ENCODE measurements around the gene LMBR1.

The LMBR1 gene

GRCh38 chr7:156791241-156791640 lies 101.7 kb downstream of the LMBR1 start:
- no peak for DNase-seq

GRCh38 chr7:156790264-156790663 lies 102.7 kb downstream of the LMBR1 start:
- DNase-seq: no peak

- DNase-seq: no peak
Observed at GRCh38 chr7:156785998-156786543, 106.9 kb downstream of the LMBR1 start.

- no peak for DNase-seq
Observed at GRCh38 chr7:156783864-156784263, 109.1 kb downstream of the LMBR1 start.

GRCh38 chr7:156781972-156782371 lies 111.0 kb downstream of the LMBR1 start:
- no peak for DNase-seq

GRCh38 chr7:156780724-156781455 lies 112.1 kb downstream of the LMBR1 start:
- DNase-seq: no peak

- DNase-seq: no peak
Observed at GRCh38 chr7:156778668-156779067, 114.3 kb downstream of the LMBR1 start.

GRCh38 chr7:156778201-156778600 lies 114.8 kb downstream of the LMBR1 start:
- DNase-seq: no peak

- DNase-seq: no peak
Observed at GRCh38 chr7:156777364-156778069, 115.5 kb downstream of the LMBR1 start.

- no peak for DNase-seq
Observed at GRCh38 chr7:156776527-156776926, 116.5 kb downstream of the LMBR1 start.

GRCh38 chr7:156773966-156774365 lies 119.0 kb downstream of the LMBR1 start:
- no peak for DNase-seq

- no peak for DNase-seq
Observed at GRCh38 chr7:156772725-156773124, 120.3 kb downstream of the LMBR1 start.

- DNase-seq: no peak
Observed at GRCh38 chr7:156768698-156769472, 124.1 kb downstream of the LMBR1 start.

GRCh38 chr7:156766666-156767065 lies 126.3 kb downstream of the LMBR1 start:
- DNase-seq: no peak

GRCh38 chr7:156765901-156766656 lies 126.9 kb downstream of the LMBR1 start:
- DNase-seq: no peak

GRCh38 chr7:156764766-156765165 lies 128.2 kb downstream of the LMBR1 start:
- DNase-seq: no peak

- DNase-seq: no peak
Observed at GRCh38 chr7:156764016-156764669, 128.8 kb downstream of the LMBR1 start.

- no peak for DNase-seq
Observed at GRCh38 chr7:156759579-156760202, 133.3 kb downstream of the LMBR1 start.

GRCh38 chr7:156759143-156759542 lies 133.8 kb downstream of the LMBR1 start:
- no peak for DNase-seq

GRCh38 chr7:156754201-156754600 lies 138.8 kb downstream of the LMBR1 start:
- DNase-seq: no peak

- no peak for DNase-seq
Observed at GRCh38 chr7:156753630-156754029, 139.4 kb downstream of the LMBR1 start.

- no peak for DNase-seq
Observed at GRCh38 chr7:156753229-156753560, 139.8 kb downstream of the LMBR1 start.
